Sigmoid colon (tissue), 7 donors: ENCODE measurements around the gene PPCDC. TPM values are rescaled to one million over a fixed set of nuclear protein-coding genes. Genes with fewer than 3 reads are reported as not detected.

Experiments
- DNase-seq: peaks from one replicate; pipeline ENCODE4 v3.0.0-alpha.2; 2019
- H3K27ac ChIP-seq, 4 donors: fragments of 200-600 bp; sonication (generic); one replicate each; pipeline ENCODE4 v1.5.1; 2016 to 2019; ENCODE audit warnings: mild to moderate bottlenecking in 1 of 4
- H3K27me3 ChIP-seq, 3 donors: fragments of 200-600 bp; sonication (generic); one replicate each; pipeline ENCODE4 v1.5.1; 2019; ENCODE audit warnings: mild to moderate bottlenecking in 1 of 3
- H3K36me3 ChIP-seq, 4 donors: fragments of 200-600 bp; sonication (generic); one replicate each; pipeline ENCODE4 v1.5.1; 2016 to 2019
- H3K4me1 ChIP-seq, 4 donors: fragments of 200-600 bp; sonication (generic); one replicate each; pipeline ENCODE4 v1.5.1; 2017 to 2019
- H3K4me3 ChIP-seq, 4 donors: fragments of 200-600 bp; sonication (generic); one replicate each; pipeline ENCODE4 v1.5.1; 2017 to 2019; ENCODE audit warnings: mild to moderate bottlenecking in 2 of 4, moderate library complexity in 1 of 4
- H3K9me3 ChIP-seq, 4 donors: fragments of 200-600 bp in 3 of 4; sonication (generic) in 3 of 4; one replicate each; pipeline versions ENCODE4 v1.5.1 to v1.6.1; 2013 to 2019
- CTCF ChIP-seq, 4 experiments: fragments of 450-650 bp in 3 of 4; fragments of 200-600 bp in 1 of 4; IDR thresholded peaks; one replicate each; pipeline ENCODE4 v1.5.1; 2016 to 2019; ENCODE audit warnings: antibody characterized with exemption in 4 of 4, mild to moderate bottlenecking in 3 of 4, moderate library complexity in 2 of 4
- EP300 ChIP-seq, 4 donors: sonication (generic); formaldehyde crosslinking; IDR thresholded peaks; one replicate each; pipeline ENCODE4 v1.6.1; 2017; ENCODE audit warnings: antibody characterized with exemption in 4 of 4
- POLR2A ChIP-seq, 2 donors: fragments of 450-650 bp; IDR thresholded peaks; one replicate each; pipeline ENCODE4 v1.6.1; 2016; ENCODE audit warnings: antibody characterized with exemption in 2 of 2, mild to moderate bottlenecking in 2 of 2, moderate library complexity in 2 of 2
- POLR2AphosphoS5 ChIP-seq, 4 donors: sonication (generic); formaldehyde crosslinking; IDR thresholded peaks; one replicate each; pipeline ENCODE4 v1.6.1; 2017; ENCODE audit warnings: antibody characterized with exemption in 4 of 4
- WGBS, 2 donors: extraction: QIAGEN DNeasy Blood & Tissue Kit; methylation state at CpG; one replicate each; pipeline ENCODE4 v1.1.7; 2013; 5-methylcytosine and 5-hydroxymethylcytosine counted together
- intact Hi-C: fragments of 100-400 bp; cut with DNase I; formaldehyde crosslinking; loops from one replicate; pipeline ENCODE4 v1.15.1; 2023
- polyA plus RNA-seq, 3 donors: library from polyadenylated mRNA; stranded (reverse); fragments of 200-250 nt; gene quantifications; one replicate each; pipeline ENCODE4 v1.2.3, GENCODE V29; 2013
- total RNA-seq, 4 donors: library from RNA; depleted of rRNA; stranded (reverse); fragments of >200 nt; gene quantifications; one replicate each; pipeline ENCODE4 v1.1.0, GENCODE V29; 2016
- donor health status: healthy with polysubstance abuse.
- donor health status: Bipolar disorder and iron deficiency.
- donor health status: healthy.

Gene PPCDC
- total and polyA plus RNA-seq, 7 donors, result 7.9 to 37.0 (median 16.2) TPM

- DNase-seq, result no peak
These were observed 2.0 kb upstream of the PPCDC start for GRCh38 chr15:75021341-75021740.

GRCh38 chr15:75022783-75023180 is 608 bp upstream of the PPCDC start:
- Histone ChIP-seq H3K27me3 (no peaks in the 10 kb centered on the region), H3K4me3 (no peak overlapping the region), H3K4me1 (peaks cover 0 to 24% (median 12%) of the 10 kb centered on the region in 4 donors), H3K9me3 (no peaks in the 10 kb centered on the region), H3K27ac (no peak overlapping the region), H3K36me3 (no peaks in the 10 kb centered on the region)
- intact Hi-C loops, result loop anchor here (2.0 kb wide), 1 partner anchor 66 kb away; the partner anchor contains the start of gene RPP25
- 95% methylated on average over 2 of the region's 2 CpGs for WGBS, 2 donors
- no peak for DNase-seq
- TF ChIP-seq EP300 (IDR thresholded peaks at IDR 0.05), result no peak

More at GRCh38 chr15:75021341-75021740, 2.0 kb upstream of the PPCDC start:
- TF ChIP-seq CTCF (IDR thresholded peaks at IDR 0.05) (no peak), EP300 (IDR thresholded peaks at IDR 0.05) (no peak), POLR2AphosphoS5 (IDR thresholded peaks at IDR 0.05) (no peak), POLR2A (IDR thresholded peaks at IDR 0.05) (no peak)
- no peak overlapping the region for H3K4me3 ChIP-seq
- H3K27me3 ChIP-seq, result no peaks in the 10 kb centered on the region
- H3K27ac ChIP-seq, result no peak overlapping the region
- intact Hi-C loops, result no loop called here
- H3K4me1 ChIP-seq, result peaks cover 0 to 24% (median 12%) of the 10 kb centered on the region in 4 donors
- no peaks in the 10 kb centered on the region for H3K9me3 ChIP-seq
- 76 to 87% methylated on average over 8 of the region's 8 CpGs for WGBS, 2 donors
- H3K36me3 ChIP-seq, result no peaks in the 10 kb centered on the region

GRCh38 chr15:75023872-75024636 is 664 bp downstream of the PPCDC start:
- Histone ChIP-seq H3K4me1 (peaks cover 0 to 30% (median 15%) of the 10 kb centered on the region in 4 donors), H3K4me3 (peak overlapping the region; percentile 76 to 94 (median 85)), H3K27me3 (no peaks in the 10 kb centered on the region), H3K27ac (peak overlapping the region; percentile 86 to 90 (median 87)), H3K9me3 (no peaks in the 10 kb centered on the region), H3K36me3 (no peaks in the 10 kb centered on the region)
- TF ChIP-seq POLR2A (IDR thresholded peaks at IDR 0.05) (no peak), POLR2AphosphoS5 (IDR thresholded peaks at IDR 0.05) (no peak)
- intact Hi-C loops, result loop anchor here (2.0 kb wide), 1 partner anchor 67 kb away; the partner anchor contains the start of gene RPP25
- DNase-seq, result no peak
- 10 to 11% methylated on average over 12 of the region's 12 CpGs for WGBS, 2 donors

- no peak for DNase-seq
- intact Hi-C loops, result no loop called here
- no peaks in the 10 kb centered on the region for H3K36me3 ChIP-seq
- H3K9me3 ChIP-seq, result no peaks in the 10 kb centered on the region
- H3K27ac ChIP-seq, result no peak overlapping the region
- 60 to 69% methylated on average over 3 of the region's 3 CpGs for WGBS, 2 donors
- H3K27me3 ChIP-seq, result no peaks in the 10 kb centered on the region
- H3K4me3 ChIP-seq, result no peak overlapping the region
- H3K4me1 ChIP-seq, result peaks cover 0 to 41% (median 26%) of the 10 kb centered on the region in 4 donors
- TF ChIP-seq EP300 (IDR thresholded peaks at IDR 0.05) (no peak), POLR2A (IDR thresholded peaks at IDR 0.05) (no peak), CTCF (IDR thresholded peaks at IDR 0.05) (no peak), POLR2AphosphoS5 (IDR thresholded peaks at IDR 0.05) (no peak)
These were observed 1.7 kb downstream of the PPCDC start for GRCh38 chr15:75025107-75025506.

DNA sequence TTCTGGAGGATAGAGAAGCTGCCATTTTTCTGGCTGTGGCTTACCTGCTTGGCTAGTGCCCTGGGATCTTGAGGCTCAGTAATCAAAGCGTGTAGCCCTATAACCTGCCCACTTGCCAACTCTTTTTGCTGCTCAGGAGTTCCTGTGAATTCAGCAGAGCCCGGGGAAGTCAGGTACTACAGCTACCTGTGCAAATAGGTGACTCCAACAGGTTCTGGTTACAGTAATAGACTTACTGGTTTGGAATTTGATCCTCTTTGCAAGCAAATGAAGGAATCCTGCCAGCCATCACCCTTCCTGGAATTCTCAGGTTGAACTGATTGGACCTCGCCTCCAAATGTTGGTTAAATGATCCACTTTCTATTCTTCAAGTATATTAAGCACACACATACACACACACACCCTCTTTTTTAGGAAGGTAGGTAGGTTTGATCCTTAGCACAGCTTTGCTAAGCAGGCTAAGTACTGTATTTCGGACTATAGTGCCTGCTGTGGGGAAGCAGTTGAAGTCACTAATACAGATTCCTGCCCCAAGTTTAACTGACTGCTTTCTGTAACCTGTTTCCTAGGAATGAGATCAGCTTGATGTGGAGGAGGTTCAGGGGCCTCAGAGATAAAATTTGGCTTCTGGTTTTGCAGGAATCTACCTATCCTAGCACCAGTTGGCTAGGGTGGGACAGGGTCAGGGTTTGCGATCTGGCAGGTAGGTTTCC is 2.3 kb downstream of the PPCDC start:
- H3K4me1 ChIP-seq, result peaks cover 0 to 47% (median 31%) of the 10 kb centered on the region in 4 donors
- no peaks in the 10 kb centered on the region for H3K9me3 ChIP-seq
- H3K4me3 ChIP-seq, result no peak overlapping the region
- no peak for TF ChIP-seq CTCF (IDR thresholded peaks at IDR 0.05)
- TF ChIP-seq EP300 (IDR thresholded peaks at IDR 0.05), result no peak
- TF ChIP-seq POLR2A (IDR thresholded peaks at IDR 0.05), result no peak
- no peaks in the 10 kb centered on the region for H3K36me3 ChIP-seq
- DNase-seq, result no peak
- H3K27ac ChIP-seq, result no peak overlapping the region
- WGBS, 2 donors, result 72 to 91% methylated on average over 5 of the region's 5 CpGs
- intact Hi-C loops, result no loop called here
- no peaks in the 10 kb centered on the region for H3K27me3 ChIP-seq
